Progenitor cell of endocrine pancreas (in vitro differentiated cells): Measurements from ENCODE around the gene ANKRD24. TPM values are rescaled to one million over a fixed set of nuclear protein-coding genes. Genes with fewer than 3 reads are reported as not detected.

ENCODE experiments used
- DNase-seq: peaks from one replicate; pipeline ENCODE4 v3.0.0; 2021; ENCODE audit warnings: low spot score; ENCODE audit not compliant: unreplicated experiment
- H3K27ac Mint-ChIP-seq: 2 replicates; pipeline ENCODE4 v1.8.0; 2021; ENCODE audit warnings: mild to moderate bottlenecking, moderate library complexity, mixed read lengths
- H3K27me3 Mint-ChIP-seq: 2 replicates; pipeline ENCODE4 v1.8.0; 2021; ENCODE audit warnings: mixed read lengths
- H3K36me3 Mint-ChIP-seq: 2 replicates; pipeline ENCODE4 v1.8.0; 2022; ENCODE audit warnings: mixed read lengths; ENCODE audit not compliant: insufficient read depth
- H3K4me1 Mint-ChIP-seq: 2 replicates; pipeline ENCODE4 v1.8.0; 2021; ENCODE audit warnings: low read depth, mixed read lengths
- H3K4me3 Mint-ChIP-seq: 2 replicates; pipeline ENCODE4 v1.8.0; 2021; ENCODE audit warnings: low read depth, mild to moderate bottlenecking, moderate library complexity, mixed read lengths
- H3K9me3 Mint-ChIP-seq: 2 replicates; pipeline ENCODE4 v1.8.0; 2021; ENCODE audit warnings: low read depth, mixed read lengths
- total RNA-seq: library from RNA; stranded (reverse); gene quantifications from 2 replicates; pipeline ENCODE4 v1.2.1, GENCODE V29; 2021
- TF ChIP-seq, protein P1 (sequence below): fragments of 200-600 bp; sonication (generic); IDR thresholded peaks from one replicate; pipeline ENCODE4 v1.5.0; 2021; ENCODE audit warnings: antibody characterized with exemption, mild to moderate bottlenecking; ENCODE audit not compliant: unreplicated experiment

Gene ANKRD24
- total RNA-seq, 1 donor from 2014 or later = 1.6 TPM

DNA sequence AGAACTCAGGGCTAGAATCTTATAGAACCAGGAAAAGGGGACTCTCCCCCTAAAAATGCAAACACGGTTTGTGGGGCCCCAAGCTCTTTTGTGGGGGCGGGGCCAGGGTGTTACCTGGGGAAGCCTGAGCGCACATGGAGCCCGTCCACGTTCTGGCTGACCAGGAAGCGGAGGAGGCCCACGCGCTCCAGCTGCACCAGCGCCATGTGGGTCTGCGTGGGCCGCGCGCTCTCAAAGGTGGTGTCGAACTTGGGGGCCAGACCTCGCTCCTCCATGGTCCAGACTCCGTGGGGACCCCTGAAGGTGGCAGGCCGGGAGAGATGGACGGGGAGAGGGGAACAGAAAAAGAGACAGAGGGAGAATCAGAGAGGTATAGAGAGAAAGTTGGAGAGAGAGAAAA lies 3.5 kb upstream of the ANKRD24 start:
- H3K4me3 Mint-ChIP-seq = no peak overlapping the region
- H3K4me1 Mint-ChIP-seq = peaks cover 11% of the 10 kb centered on the region

DNA sequence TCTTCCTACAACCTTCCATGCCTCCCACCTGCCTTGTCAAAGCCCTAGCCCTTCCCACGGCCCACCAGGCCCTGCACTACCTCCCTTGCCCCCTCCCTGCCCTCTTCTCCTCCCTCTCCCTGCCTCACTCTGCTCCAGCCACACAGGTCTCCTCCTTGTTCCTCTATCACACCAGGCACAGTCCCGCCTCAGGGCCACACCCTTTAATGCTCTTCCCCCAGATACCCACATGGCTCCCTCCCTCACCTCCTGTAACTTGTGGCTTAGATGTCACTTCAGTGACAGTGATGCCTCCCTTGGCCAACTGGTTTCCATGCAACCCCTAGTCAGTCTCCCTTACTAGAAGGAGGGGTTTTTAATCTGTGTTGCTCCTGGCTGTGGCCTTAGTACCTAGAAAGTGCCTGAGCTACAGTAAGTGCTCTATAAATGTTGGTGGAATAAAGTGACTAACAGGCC lies 1.4 kb upstream of the ANKRD24 start:
- TF ChIP-seq, protein P1, sequence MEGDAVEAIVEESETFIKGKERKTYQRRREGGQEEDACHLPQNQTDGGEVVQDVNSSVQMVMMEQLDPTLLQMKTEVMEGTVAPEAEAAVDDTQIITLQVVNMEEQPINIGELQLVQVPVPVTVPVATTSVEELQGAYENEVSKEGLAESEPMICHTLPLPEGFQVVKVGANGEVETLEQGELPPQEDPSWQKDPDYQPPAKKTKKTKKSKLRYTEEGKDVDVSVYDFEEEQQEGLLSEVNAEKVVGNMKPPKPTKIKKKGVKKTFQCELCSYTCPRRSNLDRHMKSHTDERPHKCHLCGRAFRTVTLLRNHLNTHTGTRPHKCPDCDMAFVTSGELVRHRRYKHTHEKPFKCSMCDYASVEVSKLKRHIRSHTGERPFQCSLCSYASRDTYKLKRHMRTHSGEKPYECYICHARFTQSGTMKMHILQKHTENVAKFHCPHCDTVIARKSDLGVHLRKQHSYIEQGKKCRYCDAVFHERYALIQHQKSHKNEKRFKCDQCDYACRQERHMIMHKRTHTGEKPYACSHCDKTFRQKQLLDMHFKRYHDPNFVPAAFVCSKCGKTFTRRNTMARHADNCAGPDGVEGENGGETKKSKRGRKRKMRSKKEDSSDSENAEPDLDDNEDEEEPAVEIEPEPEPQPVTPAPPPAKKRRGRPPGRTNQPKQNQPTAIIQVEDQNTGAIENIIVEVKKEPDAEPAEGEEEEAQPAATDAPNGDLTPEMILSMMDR = no peak
- Mint-ChIP-seq H3K9me3 (no peaks in the 10 kb centered on the region), H3K27me3 (no peaks in the 10 kb centered on the region), H3K36me3 (peaks cover 8% of the 10 kb centered on the region), H3K4me3 (peak overlapping the region; percentile 63), H3K4me1 (peaks cover 11% of the 10 kb centered on the region), H3K27ac (peak overlapping the region; percentile 79)
- DNase-seq = no peak

More for the DNA sequence above, 3.5 kb upstream of the ANKRD24 start:
- Mint-ChIP-seq H3K36me3 (peaks cover 8% of the 10 kb centered on the region), H3K27ac (no peak overlapping the region), H3K9me3 (no peaks in the 10 kb centered on the region), H3K27me3 (no peaks in the 10 kb centered on the region)
- no peak for DNase-seq
- TF ChIP-seq, protein P1 = no peak

DNA sequence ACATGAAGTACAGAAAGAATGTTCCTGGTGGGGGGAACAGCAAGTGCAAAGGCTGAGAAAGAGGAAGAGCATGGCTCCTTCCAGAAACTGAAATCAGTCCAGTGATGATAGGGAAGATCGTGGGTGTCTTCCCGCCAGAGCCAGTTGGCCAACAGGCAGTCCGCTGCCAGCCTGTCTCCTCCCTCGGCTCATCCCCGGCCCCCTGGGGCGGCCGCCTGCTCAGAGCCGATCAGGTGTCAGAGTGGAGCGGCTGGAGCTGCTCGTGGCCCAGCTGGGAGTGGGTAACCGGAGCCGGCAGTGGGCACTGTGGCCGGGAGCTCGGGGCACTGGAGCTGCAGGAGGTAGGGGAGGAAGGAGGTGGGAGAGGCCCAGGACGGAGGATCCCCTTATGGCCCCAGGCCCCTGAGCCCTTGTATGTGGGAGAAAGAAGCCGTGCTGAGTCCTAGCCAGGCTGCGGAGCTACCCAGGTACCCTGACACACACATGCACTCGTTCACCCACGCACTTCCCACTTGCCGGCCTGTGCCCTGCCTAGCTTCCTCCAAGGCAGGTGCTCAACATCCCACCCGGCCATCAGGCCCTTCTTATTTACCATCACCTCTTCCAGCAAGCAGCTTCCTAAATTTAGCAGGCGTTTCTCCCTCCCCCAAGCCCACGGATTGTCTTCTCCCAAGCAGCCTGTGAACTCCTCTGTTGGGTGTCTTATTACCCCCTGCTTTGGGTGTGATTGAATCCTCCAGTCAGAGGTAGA lies 1.7 kb downstream of the ANKRD24 start:
- peaks cover 6% of the 10 kb centered on the region for H3K27me3 Mint-ChIP-seq
- no peaks in the 10 kb centered on the region for H3K9me3 Mint-ChIP-seq
- TF ChIP-seq, protein P1 = no peak
- peaks cover 11% of the 10 kb centered on the region for H3K4me1 Mint-ChIP-seq
- peak overlapping the region; percentile 41 for H3K4me3 Mint-ChIP-seq
- H3K27ac Mint-ChIP-seq = no peak overlapping the region
- DNase-seq = no peak
- H3K36me3 Mint-ChIP-seq = peaks cover 6% of the 10 kb centered on the region

DNA sequence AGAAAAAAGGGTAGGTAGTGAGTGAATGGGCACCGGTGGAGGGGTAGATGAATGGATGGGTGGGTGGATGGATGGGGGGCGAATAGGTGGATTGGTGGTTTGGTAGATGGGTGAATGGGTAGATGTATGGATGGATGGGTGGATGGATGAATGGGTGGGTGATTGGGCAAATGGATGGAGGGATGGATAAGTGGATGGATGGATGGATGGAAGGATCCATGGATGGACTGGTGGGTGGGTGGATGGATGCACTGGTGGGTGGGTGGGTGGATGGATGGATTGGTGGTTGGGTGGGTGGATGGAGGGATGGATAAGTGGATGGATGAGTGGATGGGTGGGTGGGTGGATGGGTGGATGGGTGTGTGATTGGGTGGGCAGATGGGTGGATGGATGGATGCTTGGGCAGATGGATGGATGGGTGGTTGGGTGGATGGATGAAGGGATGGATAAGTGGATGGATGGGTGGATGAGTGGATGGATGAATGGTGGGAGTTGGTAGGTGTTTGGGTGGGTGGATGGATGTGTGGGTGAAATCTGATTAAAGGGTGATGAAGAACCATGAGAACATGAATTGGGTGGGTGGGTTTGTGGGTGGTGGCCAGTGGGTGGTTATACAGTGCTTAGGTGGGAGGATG lies 2.3 kb downstream of the ANKRD24 start:
- no peak overlapping the region for H3K4me3 Mint-ChIP-seq
- no peak overlapping the region for H3K27ac Mint-ChIP-seq
- H3K4me1 Mint-ChIP-seq = peaks cover 11% of the 10 kb centered on the region
- H3K9me3 Mint-ChIP-seq = no peaks in the 10 kb centered on the region
- TF ChIP-seq, protein P1 = no peak
- H3K27me3 Mint-ChIP-seq = peaks cover 6% of the 10 kb centered on the region
- no peak for DNase-seq
- peaks cover under 1% of the 10 kb centered on the region for H3K36me3 Mint-ChIP-seq

DNA sequence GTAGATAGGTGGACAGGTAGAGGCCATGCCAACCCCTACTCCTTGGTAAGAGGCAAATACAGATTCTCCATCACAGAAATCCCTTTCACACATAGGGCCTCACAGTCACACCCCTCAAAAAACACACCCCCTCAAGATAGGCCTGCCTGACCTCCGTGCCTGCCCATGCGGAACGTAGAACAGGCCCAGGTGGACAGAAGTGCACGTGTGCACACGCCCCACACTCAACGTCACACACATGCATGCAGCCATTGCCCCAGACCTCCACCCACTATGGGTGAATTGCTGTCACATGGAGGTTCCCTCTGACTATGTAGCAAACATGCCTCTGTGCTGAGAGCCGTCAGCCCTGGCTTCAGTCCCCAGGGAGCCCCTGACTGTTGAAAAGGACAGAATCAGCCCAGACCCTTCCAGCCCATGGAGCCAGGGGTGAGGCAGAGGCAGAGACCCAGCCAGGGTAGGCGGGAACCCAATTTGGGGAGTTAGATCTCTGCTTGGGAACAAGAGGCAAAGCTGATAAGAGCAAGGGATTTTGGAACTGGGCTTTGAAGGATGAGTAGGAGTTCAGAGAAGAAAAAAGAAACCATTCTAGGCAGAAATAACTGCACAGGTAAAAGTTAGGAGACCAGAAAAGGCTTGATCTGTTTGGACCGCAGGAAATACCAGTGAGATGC lies 3.1 kb downstream of the ANKRD24 start:
- Mint-ChIP-seq H3K27ac (no peak overlapping the region), H3K4me1 (peaks cover 11% of the 10 kb centered on the region), H3K36me3 (no peaks in the 10 kb centered on the region), H3K9me3 (no peaks in the 10 kb centered on the region), H3K4me3 (no peak overlapping the region), H3K27me3 (peaks cover 6% of the 10 kb centered on the region)
- no peak for DNase-seq
- TF ChIP-seq, protein P1 = no peak
